ENCODE data around the gene PPM1A. TPM values are rescaled to one million over a fixed set of nuclear protein-coding genes. Genes with fewer than 3 reads are reported as not detected.

Gene PPM1A
- 75.9 TPM for total RNA-seq
- 23.9 TPM for polyA plus RNA-seq

DNA sequence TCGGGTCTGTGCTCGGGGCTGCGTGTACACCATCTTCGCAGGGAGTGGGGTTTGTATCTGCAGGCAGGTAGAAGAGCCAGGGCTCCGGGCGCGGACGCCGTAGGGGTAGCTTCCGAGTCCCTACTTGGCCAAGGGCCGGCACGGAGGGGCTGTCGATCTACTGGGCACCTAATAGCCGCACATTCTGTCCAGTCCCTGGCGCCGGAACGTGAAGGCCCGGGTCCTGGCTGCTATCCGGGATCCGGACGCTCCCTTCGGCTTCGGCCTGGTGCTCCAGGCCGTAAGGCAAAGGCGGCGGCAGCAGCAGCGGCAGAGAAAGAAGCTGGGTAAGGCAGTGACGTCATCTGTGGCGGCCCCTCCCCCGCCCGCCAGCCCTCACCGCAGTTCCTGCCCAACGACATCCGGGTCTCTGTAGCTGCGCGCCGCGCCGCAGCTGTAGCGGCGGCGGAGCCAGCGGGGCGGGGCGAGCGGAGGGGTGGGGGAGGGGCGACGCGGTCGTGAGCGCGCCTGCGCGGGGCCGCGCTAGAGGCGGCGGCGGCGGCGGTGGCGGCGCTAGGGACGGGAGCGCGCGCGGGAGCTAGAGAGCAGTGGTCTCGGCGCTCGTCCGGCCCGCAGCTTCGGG lies at the start of gene PPM1A:
Gene PPM1A (plus strand): TSS at position 525 of the 622 bp plus-strand sequence. CDS start 33,483 bp downstream, outside the sequence.
- DNase-seq (ENCODE audit: extremely low spot score) = peak; percentile 87
- peaks cover 3% of the 10 kb centered on the region for H3K4me1 ChIP-seq (ENCODE audit: insufficient read depth)
- WGBS = under 1% methylated on average over 73 of the region's 74 CpGs

DNA sequence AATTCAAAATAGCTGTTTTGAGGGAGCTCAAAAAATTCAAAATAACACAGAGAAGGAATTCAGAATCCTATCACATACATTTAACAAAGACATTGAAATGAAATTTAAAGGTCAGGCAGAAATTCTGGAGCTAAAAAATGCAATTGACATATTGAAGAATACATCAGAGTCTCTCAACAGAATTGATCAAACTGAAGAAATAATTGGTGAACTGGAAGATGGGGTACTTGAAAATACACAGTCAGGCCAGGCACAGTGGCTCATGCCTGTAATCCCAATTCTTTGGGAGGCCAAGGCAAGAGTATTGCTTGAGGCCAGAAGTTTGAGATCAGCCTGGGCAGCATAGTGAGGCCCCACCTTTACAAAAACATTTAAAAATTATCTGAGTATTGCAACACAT lies 49.7 kb upstream of the PPM1A start:
- peaks cover 1% of the 10 kb centered on the region for H3K4me1 ChIP-seq (ENCODE audit: insufficient read depth)

More for the DNA sequence above, at the start of gene PPM1A:
- no peaks in the 10 kb centered on the region for H3K36me3 ChIP-seq (ENCODE audit: insufficient read depth)
- peak within 1 kb of the TSS; percentile 99 for H3K4me3 ChIP-seq (ENCODE audit: low read depth, low read length)
- H3K27ac ChIP-seq (ENCODE audit: low read depth) = peak within 1 kb of the TSS; percentile 100

DNA sequence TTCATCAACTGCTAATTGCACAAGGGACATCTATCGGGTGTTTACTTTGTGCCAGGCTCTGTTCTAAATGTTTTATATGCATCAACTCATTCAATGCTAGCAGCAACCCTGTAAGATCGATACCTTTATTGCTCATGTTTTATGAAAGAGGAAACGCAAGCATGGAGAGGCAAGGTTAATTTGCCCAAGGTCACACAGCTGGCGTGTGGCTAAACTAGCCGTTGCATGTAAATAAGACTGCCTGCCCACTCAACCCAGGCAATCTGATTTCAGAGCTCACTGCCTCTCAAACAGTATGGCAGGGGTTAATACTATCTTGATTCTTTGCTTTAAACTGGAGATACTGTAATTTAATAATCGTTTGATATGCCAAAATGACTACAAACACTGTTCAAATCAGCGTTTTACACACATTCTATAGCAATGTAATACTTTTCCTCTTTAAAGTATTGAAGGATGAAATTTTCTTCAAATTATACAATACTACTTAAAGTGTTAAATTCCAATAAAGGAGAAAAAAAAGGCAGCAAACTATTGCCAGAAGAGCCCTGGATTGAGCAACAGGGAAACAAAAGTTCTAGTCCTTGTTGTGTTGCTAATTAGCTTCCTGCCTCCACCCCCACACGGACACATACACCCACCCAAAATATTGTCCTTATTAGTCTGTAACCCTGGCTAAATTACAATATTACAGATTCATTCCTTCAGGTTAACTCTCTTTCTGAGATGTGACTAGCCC lies 44.7 kb upstream of the PPM1A start:
- Histone ChIP-seq H3K36me3 (ENCODE audit: insufficient read depth) (no peaks in the 10 kb centered on the region), H3K4me3 (ENCODE audit: low read depth, low read length) (no peak overlapping the region), H3K27ac (ENCODE audit: low read depth) (no peak overlapping the region), H3K4me1 (ENCODE audit: insufficient read depth) (no peaks in the 10 kb centered on the region)
- DNase-seq (ENCODE audit: extremely low spot score) = no peak
- 54% methylated on average over 8 of the region's 8 CpGs for WGBS

More for the DNA sequence above, 49.7 kb upstream of the PPM1A start:
- Histone ChIP-seq H3K27ac (ENCODE audit: low read depth) (no peak overlapping the region), H3K36me3 (ENCODE audit: insufficient read depth) (no peaks in the 10 kb centered on the region), H3K4me3 (ENCODE audit: low read depth, low read length) (no peak overlapping the region)
- no peak for DNase-seq (ENCODE audit: extremely low spot score)

DNA sequence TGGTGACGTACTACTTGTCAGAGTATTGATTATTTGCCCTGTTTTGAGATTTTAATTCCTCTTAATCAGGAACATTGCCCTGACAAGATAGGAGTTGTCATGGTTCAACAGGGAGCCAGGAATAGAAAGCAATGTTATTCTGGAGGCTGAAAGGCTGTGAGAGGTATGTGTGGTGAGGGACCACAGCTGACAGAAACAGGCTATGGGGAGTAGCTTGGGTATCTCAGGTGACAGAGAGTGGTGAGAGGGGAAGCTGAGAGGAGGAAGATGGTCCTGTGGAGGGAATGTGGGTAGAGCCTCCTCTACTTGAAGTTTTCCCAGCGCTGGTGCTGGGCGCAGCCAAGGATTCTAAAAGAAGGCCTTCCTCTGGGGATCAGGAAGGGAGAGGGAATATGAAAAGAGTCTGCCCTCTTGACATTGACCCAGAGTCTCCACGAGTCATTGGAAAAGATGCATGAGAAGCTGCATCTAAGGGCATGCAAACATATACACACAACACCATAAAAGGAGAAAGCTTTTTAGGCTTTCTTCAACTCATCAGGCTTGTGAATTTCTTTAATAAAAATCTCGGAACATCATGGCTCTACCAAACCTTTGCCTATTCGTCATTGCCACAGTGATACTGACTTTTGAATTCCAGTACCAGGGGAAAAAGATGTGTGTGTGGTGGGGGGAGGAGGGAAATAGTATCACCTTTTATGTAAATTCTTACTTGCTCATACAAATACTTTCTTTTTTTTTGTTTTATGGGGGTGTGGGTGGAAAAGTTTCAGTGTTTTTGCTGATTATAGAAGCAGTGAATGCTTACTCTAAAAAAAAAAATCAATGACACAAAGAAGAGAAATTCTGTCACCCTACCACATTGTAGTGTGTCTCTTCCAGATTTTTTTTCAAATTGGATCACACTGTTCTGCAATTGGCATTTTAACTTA lies 43.9 kb upstream of the PPM1A start:
- Histone ChIP-seq H3K4me1 (ENCODE audit: insufficient read depth) (no peaks in the 10 kb centered on the region), H3K27ac (ENCODE audit: low read depth) (no peak overlapping the region), H3K4me3 (ENCODE audit: low read depth, low read length) (no peak overlapping the region), H3K36me3 (ENCODE audit: insufficient read depth) (no peaks in the 10 kb centered on the region)
- WGBS = 71% methylated on average over 6 of the region's 6 CpGs
- DNase-seq (ENCODE audit: extremely low spot score) = no peak

DNA sequence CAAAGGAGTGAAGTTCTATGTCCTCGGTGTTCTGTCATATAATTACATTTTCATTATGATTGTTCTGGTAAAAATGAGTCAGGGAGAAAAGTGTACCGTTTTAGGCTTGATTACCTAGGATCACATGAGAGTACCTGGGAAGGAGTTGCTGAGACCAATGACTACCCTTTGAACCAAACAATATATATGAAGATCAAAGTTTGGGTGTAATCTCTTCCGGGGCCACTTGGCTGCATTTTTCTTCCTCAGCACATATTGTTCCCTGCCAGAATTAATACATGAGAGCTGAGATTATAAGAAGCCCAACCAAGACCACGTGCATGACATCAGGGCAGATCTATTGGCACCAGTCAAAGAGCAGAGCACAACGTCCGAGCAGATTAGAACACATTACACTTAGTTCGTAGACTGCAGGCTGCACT lies 42.8 kb upstream of the PPM1A start:
- Histone ChIP-seq H3K36me3 (ENCODE audit: insufficient read depth) (no peaks in the 10 kb centered on the region), H3K27ac (ENCODE audit: low read depth) (no peak overlapping the region), H3K4me1 (ENCODE audit: insufficient read depth) (no peaks in the 10 kb centered on the region), H3K4me3 (ENCODE audit: low read depth, low read length) (no peak overlapping the region)
- WGBS = 87% methylated on average over 7 of the region's 7 CpGs
- no peak for DNase-seq (ENCODE audit: extremely low spot score)

DNA sequence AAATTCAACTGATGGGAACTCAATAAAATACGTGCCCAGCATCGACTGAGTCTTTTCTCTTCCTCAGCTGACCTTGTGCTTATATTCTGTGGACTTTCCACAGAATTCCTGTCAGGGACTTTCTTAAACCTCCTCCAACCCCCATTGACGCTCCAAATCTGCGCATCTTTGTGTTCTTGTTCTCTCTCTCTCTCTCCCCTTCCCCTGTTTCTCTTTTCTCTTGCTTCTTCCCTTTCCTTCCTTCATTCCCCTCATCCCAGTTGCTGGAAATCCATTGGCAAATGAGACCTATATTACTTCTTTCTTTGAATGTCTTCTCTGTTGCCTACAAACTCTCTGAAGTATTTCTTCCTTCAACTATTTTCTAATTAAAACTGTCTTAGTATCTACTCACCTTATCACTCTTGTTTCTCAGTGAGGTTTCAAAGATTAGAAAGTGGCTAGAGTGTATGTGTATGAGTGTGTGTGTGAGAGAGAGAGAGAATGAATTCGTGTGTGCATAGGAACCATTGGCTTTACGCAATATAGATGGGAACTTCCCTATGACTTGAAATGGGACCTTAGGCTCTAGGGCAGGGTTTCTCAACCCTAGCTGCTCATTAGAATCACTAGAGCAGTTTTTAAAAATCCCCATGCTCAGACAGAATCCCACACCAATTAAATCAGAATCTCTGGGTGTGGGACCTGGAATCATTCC lies 42.0 kb upstream of the PPM1A start:
- Histone ChIP-seq H3K27ac (ENCODE audit: low read depth) (no peak overlapping the region), H3K4me1 (ENCODE audit: insufficient read depth) (no peaks in the 10 kb centered on the region), H3K4me3 (ENCODE audit: low read depth, low read length) (no peak overlapping the region), H3K36me3 (ENCODE audit: insufficient read depth) (no peaks in the 10 kb centered on the region)
- DNase-seq (ENCODE audit: extremely low spot score) = no peak
- 90% methylated on average over 6 of the region's 6 CpGs for WGBS

DNA sequence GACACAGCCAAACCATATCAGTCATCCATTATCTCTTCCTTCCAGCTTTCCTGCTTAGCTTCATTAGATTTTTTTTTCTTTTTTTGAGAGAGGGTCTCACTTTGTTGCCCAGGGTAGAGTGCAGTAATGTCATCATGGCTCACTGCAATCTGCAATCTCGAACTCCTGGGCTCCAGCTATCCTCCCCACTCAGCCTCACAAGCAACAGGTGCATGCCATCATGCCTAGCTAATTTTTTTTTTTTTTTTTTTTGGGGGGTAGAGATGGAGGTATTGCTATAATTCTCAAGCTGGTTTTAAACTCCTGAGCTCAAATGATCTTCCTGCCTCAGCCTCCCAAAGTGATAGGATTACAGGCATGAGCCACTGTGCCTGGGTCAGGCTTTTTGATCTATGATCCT lies 38.3 kb upstream of the PPM1A start:
- H3K36me3 ChIP-seq (ENCODE audit: insufficient read depth) = no peaks in the 10 kb centered on the region
- H3K27ac ChIP-seq (ENCODE audit: low read depth) = no peak overlapping the region
- no peak overlapping the region for H3K4me3 ChIP-seq (ENCODE audit: low read depth, low read length)
- DNase-seq (ENCODE audit: extremely low spot score) = no peak
- H3K4me1 ChIP-seq (ENCODE audit: insufficient read depth) = no peaks in the 10 kb centered on the region
- 89% methylated on average over 1 of the region's 1 CpG for WGBS

DNA sequence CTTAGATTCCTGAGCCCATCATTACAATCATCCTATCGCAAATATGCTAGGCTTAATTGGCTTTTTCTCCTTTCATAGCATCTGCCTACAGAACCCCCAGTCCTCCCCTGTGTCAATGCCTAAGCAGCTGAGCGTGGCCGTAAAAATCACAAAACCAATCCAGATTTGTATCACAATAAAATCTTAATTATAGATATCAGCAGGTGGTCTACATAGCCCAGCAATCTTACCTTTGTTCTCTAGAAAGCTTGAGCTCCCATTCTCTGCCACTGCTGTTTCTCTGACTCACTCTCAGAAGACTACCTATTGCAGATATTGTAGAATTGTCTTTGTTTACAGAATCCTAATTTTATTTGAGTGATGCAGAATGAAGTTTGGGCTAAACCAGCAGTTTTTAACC lies 37.9 kb upstream of the PPM1A start:
- Histone ChIP-seq H3K4me1 (ENCODE audit: insufficient read depth) (no peaks in the 10 kb centered on the region), H3K4me3 (ENCODE audit: low read depth, low read length) (no peak overlapping the region), H3K27ac (ENCODE audit: low read depth) (no peak overlapping the region), H3K36me3 (ENCODE audit: insufficient read depth) (no peaks in the 10 kb centered on the region)
- 92% methylated on average over 3 of the region's 3 CpGs for WGBS
- no peak for DNase-seq (ENCODE audit: extremely low spot score)

DNA sequence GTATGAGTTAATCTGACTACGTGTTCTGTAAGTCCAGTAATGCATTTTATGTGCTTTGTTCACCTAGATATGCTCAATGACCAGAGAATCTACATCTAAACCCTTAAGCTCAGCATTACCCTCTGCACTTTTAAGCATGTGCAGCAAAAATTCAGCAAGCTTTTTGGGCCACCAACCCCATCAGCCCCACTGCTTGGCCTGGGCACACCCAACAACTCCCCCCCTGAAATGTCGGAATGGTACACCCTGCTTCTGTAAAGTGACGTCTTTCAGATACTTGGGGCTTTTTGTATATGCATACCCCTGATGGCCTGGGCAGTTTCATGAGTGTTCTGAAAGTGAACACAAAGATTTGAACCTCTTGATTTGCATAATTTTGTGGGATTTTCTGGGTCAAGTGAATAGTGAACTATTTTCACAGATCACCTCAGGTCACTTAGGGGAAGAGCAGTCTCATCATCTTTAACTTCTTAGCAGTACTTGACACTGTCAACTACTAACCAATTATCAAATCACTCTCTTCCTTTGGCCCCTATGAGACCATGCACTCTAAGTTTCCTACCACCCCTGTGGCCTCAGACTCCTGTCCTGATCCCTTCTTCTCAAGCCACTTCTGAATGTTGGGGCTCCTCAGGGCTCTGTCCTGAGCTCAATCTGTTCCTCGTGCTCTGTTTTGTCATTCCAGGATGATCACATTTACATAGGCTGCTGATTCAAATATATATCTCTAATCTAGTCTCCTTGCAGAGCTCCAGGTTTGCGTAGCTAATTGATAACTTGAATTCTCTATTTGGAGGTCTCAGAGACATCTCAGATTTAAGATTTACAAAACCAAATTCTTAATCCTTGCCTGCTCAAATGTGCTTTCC lies 36.3 kb upstream of the PPM1A start:
- WGBS = 91% methylated on average over 5 of the region's 5 CpGs
- no peak overlapping the region for H3K27ac ChIP-seq (ENCODE audit: low read depth)
- no peaks in the 10 kb centered on the region for H3K36me3 ChIP-seq (ENCODE audit: insufficient read depth)
- H3K4me3 ChIP-seq (ENCODE audit: low read depth, low read length) = no peak overlapping the region
- DNase-seq (ENCODE audit: extremely low spot score) = no peak
- H3K4me1 ChIP-seq (ENCODE audit: insufficient read depth) = no peaks in the 10 kb centered on the region

DNA sequence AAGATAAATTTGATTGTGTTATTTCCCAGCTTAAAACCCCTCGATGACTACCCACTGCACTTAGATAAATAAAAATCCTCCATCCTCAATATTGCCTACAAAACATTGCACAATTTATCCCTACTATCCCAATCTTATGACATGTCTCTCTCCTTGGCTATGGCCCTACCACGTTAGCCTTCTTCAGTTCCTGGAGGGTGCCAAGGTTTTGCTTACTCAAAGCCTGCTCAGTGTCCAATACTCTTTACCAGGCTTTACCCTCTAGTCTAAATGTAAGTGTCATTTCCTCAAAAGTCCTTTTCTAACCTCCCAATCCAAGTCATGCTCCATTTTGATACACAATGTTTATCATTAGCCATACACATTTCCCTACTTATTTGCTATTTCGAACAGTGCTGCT lies 35.0 kb upstream of the PPM1A start:
- Histone ChIP-seq H3K4me3 (ENCODE audit: low read depth, low read length) (no peak overlapping the region), H3K4me1 (ENCODE audit: insufficient read depth) (no peaks in the 10 kb centered on the region), H3K36me3 (ENCODE audit: insufficient read depth) (no peaks in the 10 kb centered on the region), H3K27ac (ENCODE audit: low read depth) (no peak overlapping the region)
- DNase-seq (ENCODE audit: extremely low spot score) = no peak
- WGBS = 39% methylated on average over 3 of the region's 3 CpGs

DNA sequence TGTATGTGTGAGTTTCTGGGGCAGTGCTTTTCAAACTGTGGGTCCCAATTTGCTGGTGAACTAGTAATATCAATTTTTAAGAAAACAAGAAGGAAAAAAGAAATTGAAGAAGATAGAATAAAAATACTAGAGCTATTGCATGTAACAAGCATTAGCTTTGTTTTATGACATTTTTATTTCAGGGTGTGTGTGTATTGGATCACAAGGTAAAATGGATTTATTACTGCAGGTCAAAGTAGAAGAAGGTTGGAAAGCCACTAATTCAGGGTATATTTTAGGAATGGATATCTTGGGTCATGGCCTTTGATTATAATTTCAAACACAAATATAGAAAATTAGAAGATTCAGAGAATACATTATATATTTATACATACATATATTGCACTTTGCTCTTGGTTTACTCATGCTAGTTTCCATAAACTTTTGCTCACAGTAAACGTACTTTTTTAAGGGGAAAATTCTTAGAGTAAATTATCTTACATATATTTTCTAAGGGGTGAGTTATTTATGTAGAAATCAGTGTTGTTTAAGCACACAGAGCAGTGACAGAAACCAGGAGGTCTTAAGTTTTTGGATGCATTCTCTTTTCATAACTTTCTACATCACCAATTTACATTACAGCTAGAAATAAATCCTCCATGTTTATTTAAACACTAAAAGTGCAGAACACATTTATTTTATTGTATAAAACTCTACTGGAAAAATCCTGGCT lies 34.5 kb upstream of the PPM1A start:
- no peaks in the 10 kb centered on the region for H3K4me1 ChIP-seq (ENCODE audit: insufficient read depth)
- no peak overlapping the region for H3K4me3 ChIP-seq (ENCODE audit: low read depth, low read length)
- no peaks in the 10 kb centered on the region for H3K36me3 ChIP-seq (ENCODE audit: insufficient read depth)
- H3K27ac ChIP-seq (ENCODE audit: low read depth) = no peak overlapping the region
- 11% methylated on average over 1 of the region's 1 CpG for whole genome bisulfite sequencing
- no peak for DNase-seq (ENCODE audit: extremely low spot score)

DNA sequence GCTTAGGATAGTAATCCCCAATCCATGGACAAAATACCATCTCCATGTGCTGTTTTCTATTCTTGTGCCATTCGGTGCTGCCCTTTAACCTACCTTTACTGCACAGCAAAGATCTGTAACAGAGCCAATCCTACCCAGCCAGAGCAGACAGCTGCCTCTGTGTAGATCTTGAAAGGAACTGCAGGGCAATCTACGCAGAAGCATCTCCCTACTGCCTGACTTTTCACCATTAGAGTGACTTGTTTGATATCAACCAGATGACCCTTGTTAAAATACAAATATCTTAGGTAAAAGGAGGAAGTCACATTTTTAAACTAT lies 33.9 kb upstream of the PPM1A start:
- Histone ChIP-seq H3K4me1 (ENCODE audit: insufficient read depth) (no peaks in the 10 kb centered on the region), H3K27ac (ENCODE audit: low read depth) (no peak overlapping the region), H3K4me3 (ENCODE audit: low read depth, low read length) (no peak overlapping the region), H3K36me3 (ENCODE audit: insufficient read depth) (no peaks in the 10 kb centered on the region)
- no peak for DNase-seq (ENCODE audit: extremely low spot score)
- 31% methylated on average over 2 of the region's 2 CpGs for whole genome bisulfite sequencing

Data from urinary bladder (tissue), 4 donors.